ENCODE results near the gene GPLD1.
A peak's percentile ranks its signal among the peaks of the same experiment; 100 is the strongest.
"Not testable (repeated sequence)": the region's sequence is repeated elsewhere in the genome, so short reads cannot be mapped to it uniquely, and the experiment has no call there.

Gene GPLD1

GRCh38 chr6:24412294-24412693, 77.1 kb downstream of the GPLD1 start:
- no peak overlapping the region for H3K4me3 ChIP-seq (ENCODE audit: low read length)
- H3K36me3 ChIP-seq (ENCODE audit: insufficient read depth, low read length): peaks cover 66% of the 10 kb centered on the region
- H3K9me3 ChIP-seq (ENCODE audit: low read length): peaks cover 4% of the 10 kb centered on the region
- no peaks in the 10 kb centered on the region for H3K4me1 ChIP-seq (ENCODE audit: insufficient read depth, low read length)
- H2AFZ ChIP-seq (ENCODE audit: low read depth, low read length): no peak overlapping the region
- H3K27me3 ChIP-seq (ENCODE audit: insufficient read depth, low read length): no peaks in the 10 kb centered on the region

GRCh38 chr6:24410622-24411021, 78.8 kb downstream of the GPLD1 start:
- H3K27me3 ChIP-seq (ENCODE audit: insufficient read depth, low read length): no peaks in the 10 kb centered on the region
- no peak overlapping the region for H3K4me3 ChIP-seq (ENCODE audit: low read length)
- H3K9me3 ChIP-seq (ENCODE audit: low read length): peaks cover 4% of the 10 kb centered on the region
- peaks cover 54% of the 10 kb centered on the region for H3K36me3 ChIP-seq (ENCODE audit: insufficient read depth, low read length)
- no peak overlapping the region for H2AFZ ChIP-seq (ENCODE audit: low read depth, low read length)
- H3K4me1 ChIP-seq (ENCODE audit: insufficient read depth, low read length): no peaks in the 10 kb centered on the region

GRCh38 chr6:24408719-24409410, 80.5 kb downstream of the GPLD1 start:
- no peak overlapping the region for H2AFZ ChIP-seq (ENCODE audit: low read depth, low read length)
- no peaks in the 10 kb centered on the region for H3K27me3 ChIP-seq (ENCODE audit: insufficient read depth, low read length)
- H3K36me3 ChIP-seq (ENCODE audit: insufficient read depth, low read length): peaks cover 56% of the 10 kb centered on the region
- H3K9me3 ChIP-seq (ENCODE audit: low read length): peaks cover 4% of the 10 kb centered on the region
- H3K4me1 ChIP-seq (ENCODE audit: insufficient read depth, low read length): peaks cover 3% of the 10 kb centered on the region
- H3K4me3 ChIP-seq (ENCODE audit: low read length): no peak overlapping the region

- H3K36me3 ChIP-seq (ENCODE audit: insufficient read depth, low read length): peaks cover 35% of the 10 kb centered on the region
Observed at GRCh38 chr6:24405262-24405661, 84.1 kb downstream of the GPLD1 start.

GRCh38 chr6:24403501-24403824, 85.9 kb downstream of the GPLD1 start:
- Histone ChIP-seq H3K4me1 (ENCODE audit: insufficient read depth, low read length) (peaks cover 14% of the 10 kb centered on the region), H3K4me3 (ENCODE audit: low read length) (peak overlapping the region; percentile 87), H3K27me3 (ENCODE audit: insufficient read depth, low read length) (no peaks in the 10 kb centered on the region), H3K36me3 (ENCODE audit: insufficient read depth, low read length) (peaks cover 22% of the 10 kb centered on the region), H2AFZ (ENCODE audit: low read depth, low read length) (peak overlapping the region; percentile 60), H3K9me3 (ENCODE audit: low read length) (no peaks in the 10 kb centered on the region)

More at GRCh38 chr6:24405262-24405661, 84.1 kb downstream of the GPLD1 start:
- Histone ChIP-seq H3K4me3 (ENCODE audit: low read length) (no peak overlapping the region), H3K9me3 (ENCODE audit: low read length) (no peaks in the 10 kb centered on the region), H3K4me1 (ENCODE audit: insufficient read depth, low read length) (peaks cover 14% of the 10 kb centered on the region), H2AFZ (ENCODE audit: low read depth, low read length) (no peak overlapping the region), H3K27me3 (ENCODE audit: insufficient read depth, low read length) (no peaks in the 10 kb centered on the region)

- H3K9me3 ChIP-seq (ENCODE audit: low read length): no peaks in the 10 kb centered on the region
- H2AFZ ChIP-seq (ENCODE audit: low read depth, low read length): peak within 1 kb of the TSS; percentile 60
- H3K36me3 ChIP-seq (ENCODE audit: insufficient read depth, low read length): peaks cover 21% of the 10 kb centered on the region
- peak within 1 kb of the TSS; percentile 87 for H3K4me3 ChIP-seq (ENCODE audit: low read length)
- H3K4me1 ChIP-seq (ENCODE audit: insufficient read depth, low read length): peaks cover 14% of the 10 kb centered on the region
- no peaks in the 10 kb centered on the region for H3K27me3 ChIP-seq (ENCODE audit: insufficient read depth, low read length)
Observed at GRCh38 chr6:24402697-24403500, 86.5 kb downstream of the GPLD1 start, which contains the start of gene MRS2. MRS2 (plus strand) TSS chr6:24402936; CDS start chr6:24403047, 111 bp downstream.

GRCh38 chr6:24401458-24401857, 87.9 kb downstream of the GPLD1 start:
- H3K36me3 ChIP-seq (ENCODE audit: insufficient read depth, low read length): peaks cover 15% of the 10 kb centered on the region
- peaks cover 2% of the 10 kb centered on the region for H3K9me3 ChIP-seq (ENCODE audit: low read length)
- no peak overlapping the region for H3K4me3 ChIP-seq (ENCODE audit: low read length)
- H3K4me1 ChIP-seq (ENCODE audit: insufficient read depth, low read length): peaks cover 14% of the 10 kb centered on the region
- H2AFZ ChIP-seq (ENCODE audit: low read depth, low read length): no peak overlapping the region
- no peaks in the 10 kb centered on the region for H3K27me3 ChIP-seq (ENCODE audit: insufficient read depth, low read length)

- H3K27me3 ChIP-seq (ENCODE audit: insufficient read depth, low read length); H3K9me3 ChIP-seq (ENCODE audit: low read length); H2AFZ ChIP-seq (ENCODE audit: low read depth, low read length); H3K36me3 ChIP-seq (ENCODE audit: insufficient read depth, low read length); H3K4me3 ChIP-seq (ENCODE audit: low read length): not testable (repeated sequence)
- H3K4me1 ChIP-seq (ENCODE audit: insufficient read depth, low read length): peaks cover 14% of the 10 kb centered on the region
Observed at GRCh38 chr6:24400045-24401039, 89.0 kb downstream of the GPLD1 start.

GRCh38 chr6:24397631-24398030, 91.7 kb downstream of the GPLD1 start:
- H2AFZ ChIP-seq (ENCODE audit: low read depth, low read length): no peak overlapping the region
- H3K36me3 ChIP-seq (ENCODE audit: insufficient read depth, low read length): no peaks in the 10 kb centered on the region
- no peak overlapping the region for H3K4me3 ChIP-seq (ENCODE audit: low read length)
- peaks cover 2% of the 10 kb centered on the region for H3K9me3 ChIP-seq (ENCODE audit: low read length)
- peaks cover 7% of the 10 kb centered on the region for H3K4me1 ChIP-seq (ENCODE audit: insufficient read depth, low read length)
- H3K27me3 ChIP-seq (ENCODE audit: insufficient read depth, low read length): no peaks in the 10 kb centered on the region

- H3K4me3 ChIP-seq (ENCODE audit: low read length): no peak overlapping the region
- H3K9me3 ChIP-seq (ENCODE audit: low read length): peaks cover 2% of the 10 kb centered on the region
Observed at GRCh38 chr6:24396824-24397223, 92.6 kb downstream of the GPLD1 start.

GRCh38 chr6:24394780-24395437, 94.5 kb downstream of the GPLD1 start:
- Histone ChIP-seq H3K4me1 (ENCODE audit: insufficient read depth, low read length) (no peaks in the 10 kb centered on the region), H3K36me3 (ENCODE audit: insufficient read depth, low read length) (no peaks in the 10 kb centered on the region), H3K27me3 (ENCODE audit: insufficient read depth, low read length) (peaks cover 3% of the 10 kb centered on the region), H2AFZ (ENCODE audit: low read depth, low read length) (no peak overlapping the region), H3K4me3 (ENCODE audit: low read length) (no peak overlapping the region), H3K9me3 (ENCODE audit: low read length) (peaks cover 2% of the 10 kb centered on the region)

More at GRCh38 chr6:24396824-24397223, 92.6 kb downstream of the GPLD1 start:
- H3K27me3 ChIP-seq (ENCODE audit: insufficient read depth, low read length): peaks cover 3% of the 10 kb centered on the region
- peaks cover under 1% of the 10 kb centered on the region for H3K4me1 ChIP-seq (ENCODE audit: insufficient read depth, low read length)
- no peaks in the 10 kb centered on the region for H3K36me3 ChIP-seq (ENCODE audit: insufficient read depth, low read length)
- no peak overlapping the region for H2AFZ ChIP-seq (ENCODE audit: low read depth, low read length)

- no peak overlapping the region for H3K4me3 ChIP-seq (ENCODE audit: low read length)
- H3K9me3 ChIP-seq (ENCODE audit: low read length): peaks cover 2% of the 10 kb centered on the region
- no peak overlapping the region for H2AFZ ChIP-seq (ENCODE audit: low read depth, low read length)
- no peaks in the 10 kb centered on the region for H3K36me3 ChIP-seq (ENCODE audit: insufficient read depth, low read length)
- H3K4me1 ChIP-seq (ENCODE audit: insufficient read depth, low read length): no peaks in the 10 kb centered on the region
- H3K27me3 ChIP-seq (ENCODE audit: insufficient read depth, low read length): peaks cover 3% of the 10 kb centered on the region
Observed at GRCh38 chr6:24394061-24394779, 95.2 kb downstream of the GPLD1 start.
